T-cell (primary cell): ENCODE measurements around the gene CDKN2C. TPM values are rescaled to one million over a fixed set of nuclear protein-coding genes. Genes with fewer than 3 reads are reported as not detected.
A peak's percentile ranks its signal among the peaks of the same experiment; 100 is the strongest.
"Not testable (repeated sequence)": the region's sequence is repeated elsewhere in the genome, so short reads cannot be mapped to it uniquely, and the experiment has no call there.

Experiments
- ATAC-seq, 4 experiments: fragments of 200-7000 bp in 3 of 4; fragments of 150-1000 bp in 1 of 4; cut with Tn5 transposase; replicated peaks in 1 of 4; 1 replicate in 3 of 4; 2 replicates in 1 of 4; pipeline ENCODE4 v1.10.0; 2021; ENCODE audit warnings: moderate library complexity in 3 of 4, mild to moderate bottlenecking in 2 of 4, moderate number of reproducible peaks in 1 of 4
- CTCF ChIA-PET, 2 donors: fragments of 300-600 bp; sonication (Branson Sonifier 250); formaldehyde crosslinking; loops; one replicate each; lab custom pipeline; 2022; ENCODE audit warnings: antibody characterized with exemption in 2 of 2; lab: Charles Lee
- POLR2A ChIA-PET, 2 donors: fragments of 300-600 bp; sonication (Branson Sonifier 250); formaldehyde crosslinking; loops; one replicate each; lab custom pipeline; 2022; ENCODE audit warnings: antibody characterized with exemption in 2 of 2; lab: Charles Lee
- DNase-seq, 35 experiments: peaks; one replicate each; pipeline versions ENCODE4 v3.0.0 to v3.0.0-alpha.2; 2013 to 2023
- H3K27ac ChIP-seq: one replicate; pipeline ENCODE4 v1.5.1; 2013; ENCODE audit warnings: low read length
- H3K27me3 ChIP-seq, 2 experiments: replicated peaks in 1 of 2; 1 replicate in 1 of 2; 2 replicates in 1 of 2; pipeline versions ENCODE4 v1.6.1 to v1.7.0; 2013; ENCODE audit warnings: low read length in 1 of 2, mixed read lengths in 1 of 2; ENCODE audit not compliant: control insufficient read depth in 2 of 2, insufficient read depth in 2 of 2; ENCODE audit errors: extremely low read depth in 1 of 2
- H3K36me3 ChIP-seq, 2 donors: 1 replicate in 1 of 2; 2 replicates in 1 of 2; pipeline versions ENCODE4 v1.6.1 to v1.7.0; 2013; ENCODE audit warnings: low read length in 1 of 2; ENCODE audit not compliant: control insufficient read depth in 2 of 2, insufficient read depth in 1 of 2; ENCODE audit errors: extremely low read depth in 1 of 2
- H3K4me1 ChIP-seq, 2 experiments: 1 replicate in 1 of 2; 2 replicates in 1 of 2; pipeline versions ENCODE4 v1.6.1 to v1.7.0; 2013; ENCODE audit warnings: low read length in 2 of 2, mixed read lengths in 1 of 2; ENCODE audit not compliant: insufficient read depth in 2 of 2, control insufficient read depth in 1 of 2; ENCODE audit errors: extremely low read depth in 1 of 2
- H3K4me3 ChIP-seq, 2 donors: 1 replicate in 1 of 2; 2 replicates in 1 of 2; pipeline versions ENCODE4 v1.5.1 to v1.7.0; 2013; ENCODE audit warnings: mild to moderate bottlenecking in 2 of 2, low read length in 1 of 2, moderate library complexity in 1 of 2; ENCODE audit not compliant: control insufficient read depth in 1 of 2; ENCODE audit errors: extremely low read depth in 1 of 2
- H3K9me3 ChIP-seq: 2 replicates; pipeline ENCODE4 v1.7.0; 2013
- H3K27ac Mint-ChIP-seq, 2 donors: one replicate each; pipeline ENCODE4 v1.8.0; 2020 to 2021; ENCODE audit warnings: mild to moderate bottlenecking in 2 of 2, mixed read lengths in 2 of 2
- H3K27me3 Mint-ChIP-seq, 2 donors: one replicate each; pipeline ENCODE4 v1.8.0; 2021 to 2022; ENCODE audit warnings: mixed read lengths in 2 of 2
- H3K36me3 Mint-ChIP-seq: one replicate; pipeline ENCODE4 v1.8.0; 2021; ENCODE audit warnings: mixed read lengths
- H3K4me1 Mint-ChIP-seq, 3 donors: one replicate each; pipeline ENCODE4 v1.8.0; 2020 to 2022; ENCODE audit warnings: mixed read lengths in 3 of 3, mild to moderate bottlenecking in 1 of 3
- H3K4me3 Mint-ChIP-seq, 3 donors: one replicate each; pipeline ENCODE4 v1.8.0; 2020 to 2022; ENCODE audit warnings: mild to moderate bottlenecking in 3 of 3, mixed read lengths in 3 of 3, moderate library complexity in 3 of 3
- H3K9me3 Mint-ChIP-seq, 3 donors: one replicate each; pipeline ENCODE4 v1.8.0; 2020 to 2022; ENCODE audit warnings: mixed read lengths in 3 of 3
- WGBS: methylation state at CpG from one replicate; pipeline ENCODE4 v1.1.5; 2013; ENCODE audit warnings: missing lambda C conversion rate; ENCODE audit not compliant: insufficient coverage; 5-methylcytosine and 5-hydroxymethylcytosine counted together
- total RNA-seq, 35 experiments: library from RNA in 6 of 35; stranded (reverse) in 6 of 35; fragments of 120-200 nt in 1 of 35; gene quantifications; one replicate each; pipeline versions ENCODE4 v1.2.1 to v1.2.4 and lab custom pipeline; 2013 to 2026

CDKN2C gene
- total RNA-seq, 5 donors from 2014 or later (not counting 1 experiment from before 2014, with no cell fraction given) = 3.2 to 7.1 (median 5.0) TPM

DNA sequence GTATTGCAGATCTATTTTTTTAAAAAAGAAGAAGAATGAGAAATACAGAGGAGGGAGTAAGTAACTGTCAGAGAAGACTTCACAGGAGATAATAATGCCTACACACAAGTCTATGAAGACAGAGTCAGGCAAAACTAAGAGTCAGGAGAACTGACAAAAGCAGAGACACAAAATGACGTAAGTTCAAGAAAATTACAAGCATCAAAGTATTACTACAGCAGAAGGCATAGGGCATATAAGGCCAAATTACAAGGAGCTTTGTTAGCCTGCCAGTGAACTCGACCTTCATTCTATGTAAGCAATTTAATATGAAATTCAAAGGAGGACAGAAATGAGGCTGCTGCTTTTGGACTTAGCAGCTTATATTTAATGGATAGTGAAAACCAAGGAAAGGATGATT, 33.7 kb upstream of the CDKN2C start:
- H3K36me3 ChIP-seq = no peaks in the 10 kb centered on the region
- Mint-ChIP-seq H3K36me3 (peaks cover 6% of the 10 kb centered on the region), H3K27me3 (no peaks in the 10 kb centered on the region), H3K27ac (peak overlapping the region in 1 of 2 donors; percentile 29), H3K4me3 (no peak overlapping the region), H3K9me3 (no peaks in the 10 kb centered on the region), H3K4me1 (peaks cover 50 to 63% (median 62%) of the 10 kb centered on the region in 3 donors)
- H3K27ac ChIP-seq = no peak overlapping the region
- ChIA-PET CTCF (interaction anchor here in 1 of 2 donors (0.6 to 1.4 kb wide), 2 partner anchors 9 kb away, joined by 3 to 4 read pairs; no protein-coding TSS in a partner anchor), POLR2A (no interaction called here)
- no peak overlapping the region for H3K4me3 ChIP-seq
- H3K4me1 ChIP-seq = peaks cover 0 to 2% of the 10 kb centered on the region in 2 experiments
- no peak for DNase-seq
- no peaks in the 10 kb centered on the region for H3K27me3 ChIP-seq
- no peak for ATAC-seq
- H3K9me3 ChIP-seq = no peaks in the 10 kb centered on the region
- WGBS = no CpG with 5 or more reads among the region's 2 CpGs

DNA sequence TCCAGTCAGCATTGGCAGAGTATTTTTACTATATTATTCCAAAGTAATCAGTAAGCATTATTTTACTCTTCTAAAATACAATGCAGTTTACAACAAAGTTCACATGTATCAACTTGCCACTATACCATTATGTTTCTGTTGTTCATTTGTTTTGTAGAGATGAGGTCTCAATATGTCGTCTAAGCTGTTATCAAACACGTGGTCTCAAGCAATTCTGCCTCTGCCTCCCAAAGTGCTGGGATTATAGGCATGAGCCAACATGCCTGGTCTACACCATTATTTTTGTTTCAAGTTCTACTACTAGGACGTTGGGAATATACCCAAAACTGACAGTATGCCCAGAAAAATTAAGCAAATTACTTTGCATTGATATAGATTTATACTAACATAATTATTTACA, 29.8 kb upstream of the CDKN2C start:
- H3K4me1 Mint-ChIP-seq = peaks cover 66 to 82% (median 68%) of the 10 kb centered on the region in 3 donors
- Histone ChIP-seq H3K36me3 (no peaks in the 10 kb centered on the region), H3K4me1 (peaks cover 0 to 2% of the 10 kb centered on the region in 2 experiments), H3K27me3 (no peaks in the 10 kb centered on the region), H3K4me3 (no peak overlapping the region), H3K27ac (no peak overlapping the region), H3K9me3 (no peaks in the 10 kb centered on the region)
- no peaks in the 10 kb centered on the region for H3K9me3 Mint-ChIP-seq
- no peak overlapping the region for H3K27ac Mint-ChIP-seq
- no peaks in the 10 kb centered on the region for H3K27me3 Mint-ChIP-seq
- ChIA-PET CTCF (interaction anchor here in 1 of 2 donors (0.6 kb wide), 2 partner anchors 13 to 21 kb away, joined by 4 to 5 read pairs; no protein-coding TSS in a partner anchor), POLR2A (interaction anchor here in 1 of 2 donors (0.6 to 0.7 kb wide), 2 partner anchors 21 to 897 kb away, joined by 3 to 5 read pairs; no protein-coding TSS in a partner anchor)
- ATAC-seq (no peak), DNase-seq (no peak)
- H3K36me3 Mint-ChIP-seq = peaks cover 13% of the 10 kb centered on the region
- no CpG with 5 or more reads among the region's 3 CpGs for WGBS
- no peak overlapping the region for H3K4me3 Mint-ChIP-seq

DNA sequence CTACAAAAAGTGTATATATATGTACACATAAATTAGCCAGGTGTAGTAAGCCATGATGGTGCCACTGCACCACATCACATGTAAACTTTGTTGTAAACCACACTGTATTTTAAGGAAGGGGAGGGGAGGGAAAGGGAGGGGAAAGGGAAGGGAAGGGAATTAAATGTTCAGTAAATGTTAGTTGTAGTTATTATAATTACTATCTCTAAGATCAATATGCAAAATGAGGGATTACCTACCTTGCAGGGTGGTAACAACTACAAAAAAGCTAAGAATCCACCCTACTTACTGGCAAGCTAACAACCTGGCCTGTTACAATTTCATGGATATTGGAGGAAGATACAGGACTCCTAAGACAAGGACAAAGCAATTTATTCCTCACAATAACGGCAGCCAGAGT, 27.7 kb upstream of the CDKN2C start:
- Mint-ChIP-seq H3K4me3 (no peak overlapping the region), H3K36me3 (peaks cover 25% of the 10 kb centered on the region), H3K9me3 (no peaks in the 10 kb centered on the region), H3K27me3 (no peaks in the 10 kb centered on the region), H3K4me1 (peaks cover 66 to 80% (median 68%) of the 10 kb centered on the region in 3 donors), H3K27ac (no peak overlapping the region)
- WGBS = no CpG with 5 or more reads among the region's 1 CpG
- H3K4me3 ChIP-seq = no peak overlapping the region
- ATAC-seq (no peak), DNase-seq (no peak)
- H3K36me3 ChIP-seq = no peaks in the 10 kb centered on the region
- ChIA-PET CTCF (no interaction called here), POLR2A (no interaction called here)
- H3K9me3 ChIP-seq = no peaks in the 10 kb centered on the region
- H3K4me1 ChIP-seq = no peaks in the 10 kb centered on the region
- no peaks in the 10 kb centered on the region for H3K27me3 ChIP-seq
- H3K27ac ChIP-seq = no peak overlapping the region

DNA sequence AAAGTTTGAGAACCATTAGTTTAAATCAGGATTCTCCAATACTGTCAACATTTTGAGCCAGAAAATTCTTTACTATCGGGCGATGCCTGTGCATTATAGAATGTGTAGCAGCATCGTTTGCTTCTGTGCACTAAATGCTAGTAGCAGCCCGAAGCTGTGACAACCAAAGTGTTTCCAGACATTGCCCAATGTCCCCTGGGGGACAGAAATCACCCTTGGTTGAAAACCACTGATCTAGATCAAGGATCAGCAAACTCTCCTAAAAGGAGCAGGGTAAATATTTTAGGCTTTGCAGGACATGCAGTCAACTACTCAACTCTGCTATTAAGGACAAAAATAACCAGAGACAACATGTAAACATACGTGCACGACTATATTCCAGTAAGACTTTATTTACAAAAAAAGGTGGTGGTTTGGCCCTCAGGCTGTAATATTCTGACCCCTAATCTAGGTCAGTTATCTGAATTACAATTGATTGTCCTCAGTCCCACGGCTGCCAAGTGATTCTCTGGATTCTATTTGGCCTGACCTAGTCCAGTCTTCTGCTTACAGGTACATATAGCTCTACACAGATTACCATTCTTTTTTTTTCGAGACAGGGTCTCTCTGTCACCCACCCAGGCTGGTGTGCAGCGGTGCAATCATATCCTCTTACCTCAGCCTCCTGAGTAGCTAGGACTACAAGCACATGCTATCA, 20.6 kb upstream of the CDKN2C start:
- no peak overlapping the region for H3K4me3 Mint-ChIP-seq
- Histone ChIP-seq H3K4me1 (peaks cover 0 to 3% of the 10 kb centered on the region in 2 experiments), H3K4me3 (no peak overlapping the region), H3K9me3 (no peaks in the 10 kb centered on the region), H3K27me3 (no peaks in the 10 kb centered on the region), H3K27ac (no peak overlapping the region), H3K36me3 (no peaks in the 10 kb centered on the region)
- H3K27me3 Mint-ChIP-seq = no peaks in the 10 kb centered on the region
- H3K9me3 Mint-ChIP-seq = no peaks in the 10 kb centered on the region
- no peak for ATAC-seq
- CTCF ChIA-PET = no interaction called here
- POLR2A ChIA-PET = no interaction called here
- H3K27ac Mint-ChIP-seq = no peak overlapping the region
- H3K4me1 Mint-ChIP-seq = peaks cover 59 to 67% (median 62%) of the 10 kb centered on the region in 3 donors
- 97% methylated on average over 6 of the region's 9 CpGs for WGBS
- peaks cover 25% of the 10 kb centered on the region for H3K36me3 Mint-ChIP-seq
- DNase-seq = no peak

DNA sequence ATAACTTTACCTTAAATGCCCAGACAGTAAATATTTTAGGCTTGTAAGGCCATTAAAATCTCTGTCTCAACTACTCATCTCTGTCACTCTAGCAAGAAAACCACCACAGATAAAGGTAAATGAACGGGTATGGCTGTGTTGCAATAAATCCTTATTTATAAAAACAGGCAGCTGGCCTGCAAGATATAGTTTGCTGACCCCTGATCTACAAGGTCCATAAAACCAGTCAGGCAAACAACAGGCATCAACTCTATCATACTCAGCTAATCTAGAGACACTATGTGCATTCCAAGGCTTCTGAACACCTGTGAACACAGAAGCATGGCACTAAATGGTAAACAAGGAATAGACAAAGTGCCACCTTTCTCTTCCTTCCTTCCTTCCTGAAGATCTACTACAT, 19.6 kb upstream of the CDKN2C start:
- no peaks in the 10 kb centered on the region for H3K27me3 Mint-ChIP-seq
- no peak for ATAC-seq
- POLR2A ChIA-PET = no interaction called here
- H3K36me3 ChIP-seq = no peaks in the 10 kb centered on the region
- H3K27ac Mint-ChIP-seq = no peak overlapping the region
- H3K4me3 ChIP-seq = no peak overlapping the region
- H3K27me3 ChIP-seq = no peaks in the 10 kb centered on the region
- H3K9me3 Mint-ChIP-seq = no peaks in the 10 kb centered on the region
- H3K36me3 Mint-ChIP-seq = peaks cover 20% of the 10 kb centered on the region
- no peak overlapping the region for H3K27ac ChIP-seq
- no peak overlapping the region for H3K4me3 Mint-ChIP-seq
- no peak for DNase-seq
- peaks cover 57 to 63% (median 59%) of the 10 kb centered on the region in 3 donors for H3K4me1 Mint-ChIP-seq
- no CpG with 5 or more reads among the region's 1 CpG for WGBS
- CTCF ChIA-PET = no interaction called here
- H3K4me1 ChIP-seq = peaks cover 0 to 3% of the 10 kb centered on the region in 2 experiments
- H3K9me3 ChIP-seq = no peaks in the 10 kb centered on the region

DNA sequence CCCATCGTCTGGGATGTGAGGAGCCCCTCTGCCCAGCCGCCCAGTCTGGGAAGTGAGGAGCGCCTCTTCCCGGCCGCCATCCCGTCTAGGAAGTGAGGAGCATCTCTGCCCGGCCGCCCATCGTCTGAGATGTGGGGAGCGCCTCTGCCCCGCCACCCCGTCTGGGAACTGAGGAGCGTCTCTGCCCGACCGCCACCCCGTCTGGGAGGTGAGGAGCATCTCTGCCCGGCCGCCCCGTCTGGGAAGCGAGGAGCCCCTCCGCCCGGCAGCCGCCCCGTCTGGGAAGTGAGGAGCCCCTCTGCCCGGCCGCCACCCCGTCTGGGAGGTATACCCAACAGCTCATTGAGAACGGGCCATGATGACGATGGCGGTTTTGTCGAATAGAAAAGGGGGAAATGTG, 17.5 kb upstream of the CDKN2C start:
- H3K27me3 Mint-ChIP-seq, H3K36me3 ChIP-seq, CTCF ChIA-PET, DNase-seq, H3K4me1 ChIP-seq, H3K9me3 ChIP-seq, ATAC-seq, H3K36me3 Mint-ChIP-seq, H3K27ac ChIP-seq, POLR2A ChIA-PET, H3K4me3 Mint-ChIP-seq, H3K27me3 ChIP-seq, H3K9me3 Mint-ChIP-seq, H3K27ac Mint-ChIP-seq, H3K4me3 ChIP-seq: not testable (repeated sequence)
- WGBS = 99% methylated on average over 10 of the region's 31 CpGs
- H3K4me1 Mint-ChIP-seq = peaks cover 43 to 50% (median 48%) of the 10 kb centered on the region in 3 donors
